GM23338 (cell line): ENCODE data around the gene MRPS27. TPM values are rescaled to one million over a fixed set of nuclear protein-coding genes. Genes with fewer than 3 reads are reported as not detected.

Source experiments
- ATAC-seq: fragments of 200-7000 bp; cut with Tn5 transposase; 3 replicates; pipeline ENCODE4 v1.9.1; 2020
- DNase-seq: peaks from one replicate; pipeline ENCODE4 v3.0.0-alpha.2; 2015; ENCODE audit warnings: low spot score
- H2AFZ ChIP-seq: fragments of 200-600 bp; sonication (generic); 2 replicates; pipeline ENCODE4 v1.8.0; 2016; ENCODE audit warnings: antibody characterized with exemption, mild to moderate bottlenecking, moderate library complexity
- H3F3A ChIP-seq: fragments of 200-600 bp; sonication (generic); replicated peaks from 2 replicates; pipeline ENCODE4 v1.8.0; 2017; ENCODE audit warnings: antibody characterized with exemption, mixed run types, low read depth
- H3K27ac ChIP-seq: fragments of 200-600 bp; sonication (generic); 2 replicates; pipeline ENCODE4 v1.6.1; 2016; ENCODE audit warnings: low read depth
- H3K27me3 ChIP-seq: fragments of 200-600 bp; sonication (generic); 2 replicates; pipeline ENCODE4 v1.8.0; 2016; ENCODE audit warnings: mild to moderate bottlenecking, mixed run types, moderate library complexity; ENCODE audit not compliant: insufficient read depth
- H3K36me3 ChIP-seq: fragments of 200-600 bp; sonication (generic); 2 replicates; pipeline ENCODE4 v1.8.0; 2016; ENCODE audit warnings: mild to moderate bottlenecking; ENCODE audit not compliant: insufficient read depth
- H3K4me1 ChIP-seq: fragments of 200-600 bp; sonication (generic); 2 replicates; pipeline ENCODE4 v1.8.0; 2016; ENCODE audit warnings: mild to moderate bottlenecking, moderate library complexity; ENCODE audit not compliant: insufficient read depth
- H3K4me2 ChIP-seq: fragments of 200-600 bp; sonication (generic); 2 replicates; pipeline ENCODE4 v1.7.1; 2017; ENCODE audit warnings: mixed run types
- H3K4me3 ChIP-seq: fragments of 200-600 bp; sonication (generic); 2 replicates; pipeline ENCODE4 v1.6.1; 2016; ENCODE audit warnings: mixed run types
- H3K79me2 ChIP-seq: fragments of 200-600 bp; sonication (generic); replicated peaks from 2 replicates; pipeline ENCODE4 v1.8.0; 2017; ENCODE audit warnings: mild to moderate bottlenecking; ENCODE audit not compliant: insufficient read depth
- H3K9me2 ChIP-seq: fragments of 200-600 bp; sonication (generic); 2 replicates; pipeline ENCODE4 v1.8.0; 2017; ENCODE audit not compliant: insufficient read depth
- H4K20me1 ChIP-seq: fragments of 200-600 bp; sonication (generic); replicated peaks from 2 replicates; pipeline ENCODE4 v1.8.0; 2017; ENCODE audit warnings: mild to moderate bottlenecking; ENCODE audit not compliant: insufficient read depth
- H3K27ac Mint-ChIP-seq: 2 replicates; pipeline ENCODE4 v1.8.0; 2020; ENCODE audit warnings: inconsistent platforms, mild to moderate bottlenecking, moderate library complexity, mixed read lengths
- H3K27me3 Mint-ChIP-seq: 3 replicates; pipeline ENCODE4 v1.8.0; 2022; ENCODE audit warnings: low read depth, mild to moderate bottlenecking, moderate library complexity, mixed read lengths, inconsistent platforms; ENCODE audit not compliant: insufficient read depth, poor library complexity
- H3K36me3 Mint-ChIP-seq: 3 replicates; pipeline ENCODE4 v1.8.0; 2021; ENCODE audit warnings: low read depth, mild to moderate bottlenecking, inconsistent platforms, moderate library complexity, mixed read lengths
- H3K4me1 Mint-ChIP-seq: 3 replicates; pipeline ENCODE4 v1.8.0; 2020; ENCODE audit warnings: mild to moderate bottlenecking, inconsistent platforms, mixed read lengths
- H3K4me3 Mint-ChIP-seq: 3 replicates; pipeline ENCODE4 v1.8.0; 2021; ENCODE audit warnings: moderate library complexity, mild to moderate bottlenecking, inconsistent platforms, mixed read lengths
- H3K9me3 Mint-ChIP-seq: 3 replicates; pipeline ENCODE4 v1.8.0; 2020; ENCODE audit warnings: moderate library complexity, mild to moderate bottlenecking, inconsistent platforms, mixed read lengths
- CREB1 ChIP-seq: fragments of 250-450 bp; sonication (Bioruptor Pico); IDR thresholded peaks from 2 replicates; pipeline ENCODE4 v1.5.0; 2020; ENCODE audit warnings: low read depth, mild to moderate bottlenecking, moderate library complexity
- ETS1 ChIP-seq: IDR thresholded peaks from 2 replicates; pipeline ENCODE4 v1.6.1; 2016; ENCODE audit warnings: antibody characterized with exemption
- EZH2 ChIP-seq: fragments of 200-600 bp; sonication (generic); IDR thresholded peaks from one replicate; pipeline ENCODE4 v1.8.0; 2017; ENCODE audit warnings: antibody characterized with exemption, mild to moderate bottlenecking, low read depth; ENCODE audit not compliant: unreplicated experiment
- EZH2phosphoT487 ChIP-seq: fragments of 200-600 bp; sonication (generic); IDR thresholded peaks from one replicate; pipeline ENCODE4 v1.8.1; 2018; ENCODE audit warnings: antibody characterized with exemption; ENCODE audit not compliant: unreplicated experiment
- JUNB ChIP-seq: IDR thresholded peaks from one replicate; pipeline ENCODE4 v1.6.1; 2016; ENCODE audit warnings: antibody characterized with exemption; ENCODE audit not compliant: unreplicated experiment
- NANOG ChIP-seq: IDR thresholded peaks from 2 replicates; pipeline ENCODE4 v1.6.1; 2016; ENCODE audit warnings: antibody characterized with exemption, borderline replicate concordance
- POLR2AphosphoS5 ChIP-seq: IDR thresholded peaks from 2 replicates; pipeline ENCODE4 v1.6.1; 2016; ENCODE audit warnings: antibody characterized with exemption, low read depth
- REST ChIP-seq: IDR thresholded peaks from one replicate; pipeline ENCODE4 v1.6.1; 2018; ENCODE audit warnings: antibody characterized with exemption; ENCODE audit not compliant: unreplicated experiment
- STAT1 ChIP-seq: IDR thresholded peaks from one replicate; pipeline ENCODE4 v1.6.1; 2016; ENCODE audit warnings: antibody characterized with exemption; ENCODE audit not compliant: unreplicated experiment
- ZNF114 ChIP-seq: fragments of 250-450 bp; sonication (Bioruptor Pico); IDR thresholded peaks from 2 replicates; pipeline ENCODE4 v1.5.0; 2020; ENCODE audit warnings: mild to moderate bottlenecking, moderate library complexity
- ZNF331 ChIP-seq: fragments of 250-450 bp; sonication (Bioruptor Pico); IDR thresholded peaks from 2 replicates; pipeline ENCODE4 v1.5.0; 2020; ENCODE audit warnings: low read depth, mild to moderate bottlenecking, moderate library complexity
- ZNF462 ChIP-seq: fragments of 250-450 bp; sonication (Bioruptor Pico); IDR thresholded peaks from 2 replicates; pipeline ENCODE4 v1.5.0; 2020; ENCODE audit warnings: mild to moderate bottlenecking, moderate library complexity
- polyA plus RNA-seq: library from polyadenylated mRNA; unstranded; fragments of >200 nt; fragmentation: Nextera tagmentation; extraction: Ambion mirVana; gene quantifications from 2 replicates; pipeline ENCODE4 v1.2.1, GENCODE V29; 2016
- total RNA-seq: library from RNA; depleted of rRNA; stranded (reverse); fragments of >200 nt; shearing (Covaris generic); gene quantifications from 2 replicates; pipeline ENCODE4 v1.2.3, GENCODE V29; 2014
- TF ChIP-seq, protein P1 (sequence below), 2 experiments: fragments of 200-600 bp in 1 of 2; sonication (generic) in 1 of 2; conservative IDR thresholded peaks; 2 replicates each; pipeline versions ENCODE4 v1.5.1 to v1.6.1; 2016 to 2017; ENCODE audit warnings: antibody characterized with exemption in 2 of 2, low read depth in 2 of 2, mild to moderate bottlenecking in 2 of 2, moderate library complexity in 1 of 2

The MRPS27 gene
- total and polyA plus RNA-seq, 2 experiments from 2014 or later: 53.2 to 141 TPM

GRCh38 chr5:72294473-72294872 lies 25.6 kb downstream of the MRPS27 start:
- peaks cover 4% of the 10 kb centered on the region; the same call in 1 of the 2 replicates for H3K36me3 ChIP-seq
- H2AFZ ChIP-seq: no peak overlapping the region
- H3K36me3 Mint-ChIP-seq: peaks cover 14% of the 10 kb centered on the region
- H3K27me3 Mint-ChIP-seq: no peaks in the 10 kb centered on the region
- no peaks in the 10 kb centered on the region for H3K9me2 ChIP-seq
- no peaks in the 10 kb centered on the region for H3F3A ChIP-seq
- no peak for ATAC-seq
- peaks cover 17% of the 10 kb centered on the region for H3K79me2 ChIP-seq
- no peak overlapping the region for H3K4me2 ChIP-seq
- no peak overlapping the region for H3K4me3 ChIP-seq
- no peaks in the 10 kb centered on the region for H3K27me3 ChIP-seq
- no peak overlapping the region for H3K4me3 Mint-ChIP-seq
- peaks cover 14% of the 10 kb centered on the region for H3K4me1 ChIP-seq
- TF ChIP-seq REST (no peak), EZH2phosphoT487 (no peak), ETS1 (no peak), CREB1 (CRISPR knock-in tag) (no peak), EZH2 (no peak), ZNF462 (CRISPR knock-in tag) (no peak), JUNB (no peak), NANOG (no peak), ZNF114 (CRISPR knock-in tag) (no peak), ZNF331 (CRISPR knock-in tag) (no peak), POLR2AphosphoS5 (no peak), STAT1 (no peak)
- TF ChIP-seq, protein P1, sequence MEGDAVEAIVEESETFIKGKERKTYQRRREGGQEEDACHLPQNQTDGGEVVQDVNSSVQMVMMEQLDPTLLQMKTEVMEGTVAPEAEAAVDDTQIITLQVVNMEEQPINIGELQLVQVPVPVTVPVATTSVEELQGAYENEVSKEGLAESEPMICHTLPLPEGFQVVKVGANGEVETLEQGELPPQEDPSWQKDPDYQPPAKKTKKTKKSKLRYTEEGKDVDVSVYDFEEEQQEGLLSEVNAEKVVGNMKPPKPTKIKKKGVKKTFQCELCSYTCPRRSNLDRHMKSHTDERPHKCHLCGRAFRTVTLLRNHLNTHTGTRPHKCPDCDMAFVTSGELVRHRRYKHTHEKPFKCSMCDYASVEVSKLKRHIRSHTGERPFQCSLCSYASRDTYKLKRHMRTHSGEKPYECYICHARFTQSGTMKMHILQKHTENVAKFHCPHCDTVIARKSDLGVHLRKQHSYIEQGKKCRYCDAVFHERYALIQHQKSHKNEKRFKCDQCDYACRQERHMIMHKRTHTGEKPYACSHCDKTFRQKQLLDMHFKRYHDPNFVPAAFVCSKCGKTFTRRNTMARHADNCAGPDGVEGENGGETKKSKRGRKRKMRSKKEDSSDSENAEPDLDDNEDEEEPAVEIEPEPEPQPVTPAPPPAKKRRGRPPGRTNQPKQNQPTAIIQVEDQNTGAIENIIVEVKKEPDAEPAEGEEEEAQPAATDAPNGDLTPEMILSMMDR (conservative IDR thresholded peaks at IDR 0.05; ENCODE audit: low read depth in 2 of 2): no peak
- peaks cover 10% of the 10 kb centered on the region; the same call in 2 of the 3 replicates for H3K4me1 Mint-ChIP-seq
- 0 out of 2 replicates have a peak overlapping the region, but pooled peaks have one; percentile 13 for H3K27ac ChIP-seq
- no peaks in the 10 kb centered on the region for H4K20me1 ChIP-seq
- no peaks in the 10 kb centered on the region for H3K9me3 Mint-ChIP-seq
- peak overlapping the region; percentile 32; the same call in 1 of the 2 replicates for H3K27ac Mint-ChIP-seq
- DNase-seq: no peak
